ENCODE results near the gene ZNF410. TPM values are rescaled to one million over a fixed set of nuclear protein-coding genes. Genes with fewer than 3 reads are reported as not detected.

Gene ZNF410
- polyA plus RNA-seq, 1 donor (not counting 4 experiments of a cell fraction or from before 2014, with no cell fraction given) = 57.9 TPM

DNA sequence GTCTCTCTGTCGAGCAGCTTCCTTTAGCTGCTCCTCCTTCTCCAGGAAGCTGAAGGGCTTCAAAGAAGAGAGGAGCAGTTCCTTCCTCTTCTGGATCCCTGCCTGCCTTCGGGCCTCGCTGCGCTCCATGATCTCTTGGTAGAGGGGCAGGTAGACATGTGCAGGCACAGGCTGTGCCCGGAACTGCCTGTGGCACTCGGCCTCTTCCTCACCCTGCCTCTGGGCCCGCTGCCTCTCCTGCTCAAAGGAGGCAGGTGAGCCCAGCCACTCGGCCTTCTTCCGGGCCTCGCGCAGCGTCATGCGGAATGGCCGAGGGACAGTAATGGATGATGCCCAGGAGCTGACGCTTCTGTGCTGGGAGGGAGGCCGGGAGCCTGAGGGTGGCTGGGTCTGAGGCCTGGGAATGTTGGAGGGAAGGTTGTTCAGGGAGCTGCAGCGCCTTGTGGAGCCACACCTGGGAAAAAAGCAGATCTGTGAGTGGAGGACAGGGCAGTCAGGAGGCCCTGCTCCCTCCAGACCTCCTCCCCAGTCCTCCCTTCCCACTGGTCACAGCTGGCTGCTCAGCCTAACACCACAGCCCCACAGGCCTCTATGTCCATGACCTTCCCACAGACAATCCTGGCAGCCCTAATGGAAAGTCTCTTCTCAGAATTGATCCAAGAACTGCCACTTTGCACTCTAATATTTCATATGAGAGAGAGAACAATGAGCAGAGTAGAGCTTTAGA lies 57.9 kb downstream of the ZNF410 start:
- no peak overlapping the region for H3K4me3 ChIP-seq (ENCODE audit: control insufficient read depth in 2 of 3, extremely low read depth in 1 of 3, insufficient read depth in 2 of 3, low read depth in 1 of 3, low read length in 3 of 3)
- no peaks in the 10 kb centered on the region for H3K79me2 ChIP-seq (ENCODE audit: control insufficient read depth, insufficient read depth, low read length)
- no peaks in the 10 kb centered on the region for H3K9me1 ChIP-seq (ENCODE audit: control insufficient read depth, extremely low read depth, insufficient read depth, low read length)
- TF ChIP-seq CTCF (optimal IDR thresholded peaks at IDR 0.05 in 1 of 3, IDR thresholded peaks at IDR 0.05 in 1 of 3, conservative IDR thresholded peaks at IDR 0.05 in 1 of 3; ENCODE audit: extremely low read depth in 1 of 3, insufficient read depth in 2 of 3, low read length in 3 of 3) (no peak), EZH2 (IDR thresholded peaks at IDR 0.05; ENCODE audit: low read length) (no peak)
- H3K9ac ChIP-seq (ENCODE audit: control insufficient read depth, extremely low read depth, insufficient read depth, low read length) = no peak overlapping the region
- H3K4me2 ChIP-seq (ENCODE audit: control insufficient read depth, extremely low read depth, insufficient read depth, low read depth, low read length) = no peak overlapping the region
- no peak overlapping the region for H2AFZ ChIP-seq (ENCODE audit: control insufficient read depth, low read length)
- H4K20me1 ChIP-seq (ENCODE audit: control insufficient read depth, extremely low read depth, insufficient read depth, low read length) = no peaks in the 10 kb centered on the region
- no peaks in the 10 kb centered on the region for H3K27me3 ChIP-seq (ENCODE audit: control insufficient read depth, extremely low read depth, insufficient read depth, low read length)
- dilution Hi-C loops (cut with MboI; ENCODE audit: extremely low pct_ligation_motif_present, low sequenced_read_pairs) = no loop called here
- H3K27ac ChIP-seq (ENCODE audit: control insufficient read depth, insufficient read depth, low read length) = no peak overlapping the region
- H3K4me1 ChIP-seq (ENCODE audit: control insufficient read depth, extremely low read depth, insufficient read depth, low read length) = no peaks in the 10 kb centered on the region
- peaks cover 0 to 10% of the 10 kb centered on the region in 2 experiments for H3K36me3 ChIP-seq (ENCODE audit: control insufficient read depth in 2 of 2, extremely low read depth in 1 of 2, insufficient read depth in 2 of 2, low read length in 2 of 2)
- no peaks in the 10 kb centered on the region for H3K9me3 ChIP-seq (ENCODE audit: control insufficient read depth, low read depth, low read length)
- FAIRE-seq (no peak), DNase-seq (ENCODE audit: low read depth, low spot score) (no peak)

DNA sequence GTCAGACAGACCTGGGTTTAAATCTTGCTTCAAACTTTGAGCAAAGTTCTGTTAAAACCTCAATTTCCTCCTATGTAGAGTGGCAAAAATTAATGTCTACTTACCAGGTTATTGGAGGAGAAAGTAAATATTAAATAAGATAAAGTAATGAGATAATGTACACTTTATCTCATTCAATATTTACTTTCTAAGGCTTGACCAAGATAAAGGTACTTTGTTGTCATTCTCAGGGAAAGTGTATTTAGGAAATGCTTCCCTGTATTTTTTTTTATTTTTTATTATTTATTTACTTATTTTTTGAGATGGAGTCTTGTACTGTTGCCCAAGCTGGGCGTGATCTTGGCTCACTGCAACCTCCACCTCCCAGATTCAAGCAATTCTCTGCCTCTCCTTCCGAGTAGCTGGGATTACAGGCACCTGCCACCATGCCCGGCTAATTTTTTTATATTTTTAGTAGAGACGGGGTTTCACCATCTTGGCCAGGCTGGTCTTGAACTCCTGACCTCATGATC lies 58.6 kb downstream of the ZNF410 start:
- Histone ChIP-seq H3K9me1 (ENCODE audit: control insufficient read depth, extremely low read depth, insufficient read depth, low read length) (no peaks in the 10 kb centered on the region), H3K4me1 (ENCODE audit: control insufficient read depth, extremely low read depth, insufficient read depth, low read length) (no peaks in the 10 kb centered on the region), H4K20me1 (ENCODE audit: control insufficient read depth, extremely low read depth, insufficient read depth, low read length) (no peaks in the 10 kb centered on the region), H3K4me3 (ENCODE audit: control insufficient read depth in 2 of 3, extremely low read depth in 1 of 3, insufficient read depth in 2 of 3, low read depth in 1 of 3, low read length in 3 of 3) (no peak overlapping the region), H3K9me3 (ENCODE audit: control insufficient read depth, low read depth, low read length) (no peaks in the 10 kb centered on the region), H3K79me2 (ENCODE audit: control insufficient read depth, insufficient read depth, low read length) (peaks cover under 1% of the 10 kb centered on the region), H3K36me3 (ENCODE audit: control insufficient read depth in 2 of 2, extremely low read depth in 1 of 2, insufficient read depth in 2 of 2, low read length in 2 of 2) (peaks cover 0 to 10% of the 10 kb centered on the region in 2 experiments), H3K27ac (ENCODE audit: control insufficient read depth, insufficient read depth, low read length) (no peak overlapping the region), H3K27me3 (ENCODE audit: control insufficient read depth, extremely low read depth, insufficient read depth, low read length) (no peaks in the 10 kb centered on the region), H3K9ac (ENCODE audit: control insufficient read depth, extremely low read depth, insufficient read depth, low read length) (no peak overlapping the region), H3K4me2 (ENCODE audit: control insufficient read depth, extremely low read depth, insufficient read depth, low read depth, low read length) (no peak overlapping the region), H2AFZ (ENCODE audit: control insufficient read depth, low read length) (no peak overlapping the region)
- dilution Hi-C loops (cut with MboI; ENCODE audit: extremely low pct_ligation_motif_present, low sequenced_read_pairs) = no loop called here
- no peak for FAIRE-seq
- DNase-seq (ENCODE audit: low read depth, low spot score) = no peak
- TF ChIP-seq CTCF (optimal IDR thresholded peaks at IDR 0.05 in 1 of 3, IDR thresholded peaks at IDR 0.05 in 1 of 3, conservative IDR thresholded peaks at IDR 0.05 in 1 of 3; ENCODE audit: extremely low read depth in 1 of 3, insufficient read depth in 2 of 3, low read length in 3 of 3) (no peak), EZH2 (IDR thresholded peaks at IDR 0.05; ENCODE audit: low read length) (no peak)

All from keratinocyte (primary cell).